Prostate gland (tissue), 2 donors: ENCODE results near the gene PRR15.

Source experiments
- POLR2A ChIP-seq: fragments of 450-650 bp; IDR thresholded peaks from one replicate; pipeline ENCODE4 v1.6.1; 2016; ENCODE audit warnings: antibody characterized with exemption, mild to moderate bottlenecking
- POLR2AphosphoS5 ChIP-seq: sonication (generic); formaldehyde crosslinking; IDR thresholded peaks from one replicate; pipeline ENCODE4 v1.6.1; 2017; ENCODE audit warnings: antibody characterized with exemption
- TF ChIP-seq, protein P1 (sequence below), 4 experiments: fragments of 200-600 bp in 2 of 4; fragments of 450-650 bp in 2 of 4; sonication (generic) in 2 of 4; IDR thresholded peaks; 1 replicate in 3 of 4; 2 replicates in 1 of 4; pipeline ENCODE4 v1.5.1; 2016 to 2019; ENCODE audit warnings: antibody characterized with exemption in 4 of 4, mild to moderate bottlenecking in 2 of 4, moderate library complexity in 2 of 4

DNA sequence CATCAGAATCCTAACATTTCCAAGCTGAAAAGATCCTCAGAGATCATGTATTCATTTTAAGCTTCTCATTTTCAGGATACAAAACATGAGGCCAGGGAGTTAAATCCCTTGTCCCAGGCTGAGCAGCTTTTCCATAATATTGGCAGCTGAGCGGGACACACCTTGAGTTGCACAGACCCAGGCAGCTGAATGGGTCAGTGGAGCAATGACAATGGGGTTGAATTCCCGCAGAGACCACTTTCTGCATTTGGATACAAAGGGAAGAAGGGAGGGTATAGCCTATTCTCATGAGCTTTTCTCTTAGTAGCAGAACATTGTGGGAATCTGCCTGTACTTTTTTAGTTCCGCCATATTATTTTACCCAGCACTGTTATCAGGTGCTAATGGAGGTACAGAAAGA lies 49.5 kb downstream of the PRR15 start:
- TF ChIP-seq, protein P1, sequence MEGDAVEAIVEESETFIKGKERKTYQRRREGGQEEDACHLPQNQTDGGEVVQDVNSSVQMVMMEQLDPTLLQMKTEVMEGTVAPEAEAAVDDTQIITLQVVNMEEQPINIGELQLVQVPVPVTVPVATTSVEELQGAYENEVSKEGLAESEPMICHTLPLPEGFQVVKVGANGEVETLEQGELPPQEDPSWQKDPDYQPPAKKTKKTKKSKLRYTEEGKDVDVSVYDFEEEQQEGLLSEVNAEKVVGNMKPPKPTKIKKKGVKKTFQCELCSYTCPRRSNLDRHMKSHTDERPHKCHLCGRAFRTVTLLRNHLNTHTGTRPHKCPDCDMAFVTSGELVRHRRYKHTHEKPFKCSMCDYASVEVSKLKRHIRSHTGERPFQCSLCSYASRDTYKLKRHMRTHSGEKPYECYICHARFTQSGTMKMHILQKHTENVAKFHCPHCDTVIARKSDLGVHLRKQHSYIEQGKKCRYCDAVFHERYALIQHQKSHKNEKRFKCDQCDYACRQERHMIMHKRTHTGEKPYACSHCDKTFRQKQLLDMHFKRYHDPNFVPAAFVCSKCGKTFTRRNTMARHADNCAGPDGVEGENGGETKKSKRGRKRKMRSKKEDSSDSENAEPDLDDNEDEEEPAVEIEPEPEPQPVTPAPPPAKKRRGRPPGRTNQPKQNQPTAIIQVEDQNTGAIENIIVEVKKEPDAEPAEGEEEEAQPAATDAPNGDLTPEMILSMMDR (IDR thresholded peaks at IDR 0.05): no peak
- no peak for TF ChIP-seq POLR2A
- no peak for TF ChIP-seq POLR2AphosphoS5
